ENCODE data around the gene PTPRT.

Gene PTPRT

DNA sequence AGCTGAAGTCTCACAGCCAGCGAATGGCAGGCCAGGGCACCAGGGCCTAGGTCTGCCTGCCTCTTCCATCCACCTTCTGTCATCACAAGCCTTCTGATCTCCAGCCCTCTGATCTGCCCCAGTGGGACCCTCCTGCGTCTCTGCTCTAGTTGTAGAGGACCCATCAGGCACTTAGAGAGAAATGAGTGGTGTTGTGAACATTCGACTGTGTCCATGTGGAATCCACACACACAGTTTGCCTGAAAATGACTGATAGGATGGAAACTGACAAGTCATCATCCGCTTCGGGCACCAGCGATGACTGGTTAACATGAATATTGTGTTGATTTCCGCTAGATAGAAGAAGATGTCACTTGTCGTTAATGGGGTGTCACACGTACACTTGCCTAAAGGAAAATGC, 221.0 kb downstream of the PTPRT start:
- H3K27me3 ChIP-seq (ENCODE audit: control insufficient read depth in 5 of 5, insufficient read depth in 4 of 5, low read length in 5 of 5) = no peaks in the 10 kb centered on the region
- H3K9ac ChIP-seq (ENCODE audit: low read length in 5 of 5) = no peak overlapping the region
- no peaks in the 10 kb centered on the region for H3K36me3 ChIP-seq (ENCODE audit: control insufficient read depth in 5 of 5, insufficient read depth in 5 of 5, low read length in 5 of 5)
- H3K4me1 ChIP-seq (ENCODE audit: control insufficient read depth in 5 of 5, insufficient read depth in 5 of 5, low read length in 5 of 5) = no peaks in the 10 kb centered on the region
- H3K27ac ChIP-seq (ENCODE audit: low read depth, low read length) = no peak overlapping the region
- peaks cover 0 to 2% (median 0%) of the 10 kb centered on the region in 5 donors for H3K9me3 ChIP-seq (ENCODE audit: control insufficient read depth in 5 of 5, low read length in 5 of 5)
- H3K4me3 ChIP-seq (ENCODE audit: low read depth in 1 of 5, low read length in 5 of 5) = no peak overlapping the region

DNA sequence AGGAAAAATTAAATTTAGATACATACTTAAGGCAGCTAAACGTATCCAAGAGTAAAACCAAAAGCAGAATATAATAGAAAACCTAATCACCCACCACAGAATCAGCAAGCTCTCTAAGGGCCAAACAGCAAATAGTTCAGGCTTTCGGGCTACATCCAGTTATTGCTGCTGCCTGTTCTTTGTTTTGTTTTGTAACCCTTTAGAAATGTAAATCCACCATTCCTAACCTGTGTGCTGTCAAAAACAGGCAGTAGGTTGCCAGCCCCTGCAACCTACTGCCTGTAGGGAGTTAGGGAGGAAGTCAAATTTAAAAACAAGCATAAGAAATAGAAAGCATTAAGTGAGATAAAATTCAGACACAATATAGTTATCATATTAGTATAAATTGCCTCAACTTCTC, 225.9 kb downstream of the PTPRT start:
- no peaks in the 10 kb centered on the region for H3K27me3 ChIP-seq (ENCODE audit: control insufficient read depth in 5 of 5, insufficient read depth in 4 of 5, low read length in 5 of 5)
- no peak overlapping the region for H3K27ac ChIP-seq (ENCODE audit: low read depth, low read length)
- no peaks in the 10 kb centered on the region for H3K4me1 ChIP-seq (ENCODE audit: control insufficient read depth in 5 of 5, insufficient read depth in 5 of 5, low read length in 5 of 5)
- no peaks in the 10 kb centered on the region for H3K36me3 ChIP-seq (ENCODE audit: control insufficient read depth in 5 of 5, insufficient read depth in 5 of 5, low read length in 5 of 5)
- peaks cover 0 to 2% (median 0%) of the 10 kb centered on the region in 5 donors for H3K9me3 ChIP-seq (ENCODE audit: control insufficient read depth in 5 of 5, low read length in 5 of 5)
- no peak overlapping the region for H3K9ac ChIP-seq (ENCODE audit: low read length in 5 of 5)
- H3K4me3 ChIP-seq (ENCODE audit: low read depth in 1 of 5, low read length in 5 of 5) = no peak overlapping the region

GRCh38 chr20:42961771-42962170, 227.9 kb downstream of the PTPRT start:
- Histone ChIP-seq H3K4me3 (ENCODE audit: low read depth in 1 of 5, low read length in 5 of 5) (no peak overlapping the region), H3K4me1 (ENCODE audit: control insufficient read depth in 5 of 5, insufficient read depth in 5 of 5, low read length in 5 of 5) (no peaks in the 10 kb centered on the region), H3K9ac (ENCODE audit: low read length in 5 of 5) (no peak overlapping the region), H3K9me3 (ENCODE audit: control insufficient read depth in 5 of 5, low read length in 5 of 5) (peaks cover 0 to 2% (median 0%) of the 10 kb centered on the region in 5 donors), H3K27me3 (ENCODE audit: control insufficient read depth in 5 of 5, insufficient read depth in 4 of 5, low read length in 5 of 5) (no peaks in the 10 kb centered on the region), H3K27ac (ENCODE audit: low read depth, low read length) (no peak overlapping the region), H3K36me3 (ENCODE audit: control insufficient read depth in 5 of 5, insufficient read depth in 5 of 5, low read length in 5 of 5) (no peaks in the 10 kb centered on the region)

DNA sequence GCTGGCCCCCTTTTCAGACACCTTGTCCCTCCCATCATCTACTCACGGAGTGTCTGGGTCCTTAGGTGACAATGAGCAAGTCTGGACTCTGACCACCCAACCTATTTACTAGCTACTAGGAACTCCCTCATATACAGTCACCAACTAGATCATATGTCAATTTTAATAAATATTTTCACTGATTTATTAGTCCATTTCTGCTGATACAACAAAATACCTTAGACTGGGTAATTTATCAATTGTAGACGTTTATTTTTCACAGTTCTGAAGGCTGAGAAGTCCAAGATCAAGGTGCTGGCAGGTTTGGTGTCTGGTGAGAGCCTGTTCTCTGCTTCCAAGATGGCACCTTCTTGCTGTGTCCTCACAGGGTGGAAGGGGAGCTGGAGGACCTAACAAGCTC, 229.7 kb downstream of the PTPRT start:
- no peak overlapping the region for H3K9ac ChIP-seq (ENCODE audit: low read length in 5 of 5)
- H3K4me1 ChIP-seq (ENCODE audit: control insufficient read depth in 5 of 5, insufficient read depth in 5 of 5, low read length in 5 of 5) = no peaks in the 10 kb centered on the region
- H3K27ac ChIP-seq (ENCODE audit: low read depth, low read length) = no peak overlapping the region
- H3K27me3 ChIP-seq (ENCODE audit: control insufficient read depth in 5 of 5, insufficient read depth in 4 of 5, low read length in 5 of 5) = no peaks in the 10 kb centered on the region
- H3K9me3 ChIP-seq (ENCODE audit: control insufficient read depth in 5 of 5, low read length in 5 of 5) = peaks cover 0 to 4% (median 0%) of the 10 kb centered on the region in 5 donors
- no peak overlapping the region for H3K4me3 ChIP-seq (ENCODE audit: low read depth in 1 of 5, low read length in 5 of 5)
- H3K36me3 ChIP-seq (ENCODE audit: control insufficient read depth in 5 of 5, insufficient read depth in 5 of 5, low read length in 5 of 5) = no peaks in the 10 kb centered on the region

DNA sequence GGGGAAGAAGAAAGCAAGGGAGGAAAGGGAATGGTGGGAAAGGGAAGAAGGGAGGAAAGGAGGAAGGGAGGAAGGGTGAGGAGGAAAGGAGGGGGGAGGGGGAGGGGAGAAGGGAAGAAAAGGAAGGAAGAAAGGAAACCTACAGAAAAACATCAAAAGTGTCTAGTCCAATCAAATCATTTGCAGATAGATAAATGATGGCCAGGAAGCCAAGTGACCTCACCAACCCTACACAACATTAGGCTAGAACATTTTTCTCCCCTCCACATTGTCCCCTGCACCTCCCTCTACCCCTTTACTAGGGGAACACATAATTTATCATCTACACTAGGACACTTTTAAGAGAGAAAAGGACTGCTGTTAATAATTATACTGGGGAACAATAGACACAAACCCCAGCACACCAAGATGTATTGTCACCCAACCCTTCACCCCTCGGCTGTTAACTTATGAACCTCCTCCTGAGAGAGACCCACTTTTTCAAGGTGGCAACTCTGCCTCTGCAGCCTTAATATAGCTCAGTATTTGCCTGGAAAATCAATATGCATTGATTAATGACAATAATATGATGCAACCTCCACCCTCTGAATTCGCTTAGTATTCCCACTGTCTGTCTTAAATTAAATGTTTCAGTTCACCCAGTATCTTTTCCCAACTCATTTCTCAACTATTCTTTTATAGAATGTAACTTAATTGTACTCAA, 231.2 kb downstream of the PTPRT start:
- no peak overlapping the region for H3K4me3 ChIP-seq (ENCODE audit: low read depth in 1 of 5, low read length in 5 of 5)
- no peaks in the 10 kb centered on the region for H3K36me3 ChIP-seq (ENCODE audit: control insufficient read depth in 5 of 5, insufficient read depth in 5 of 5, low read length in 5 of 5)
- peaks cover 0 to 4% (median 0%) of the 10 kb centered on the region in 5 donors for H3K9me3 ChIP-seq (ENCODE audit: control insufficient read depth in 5 of 5, low read length in 5 of 5)
- no peaks in the 10 kb centered on the region for H3K4me1 ChIP-seq (ENCODE audit: control insufficient read depth in 5 of 5, insufficient read depth in 5 of 5, low read length in 5 of 5)
- H3K9ac ChIP-seq (ENCODE audit: low read length in 5 of 5) = no peak overlapping the region
- no peaks in the 10 kb centered on the region for H3K27me3 ChIP-seq (ENCODE audit: control insufficient read depth in 5 of 5, insufficient read depth in 4 of 5, low read length in 5 of 5)
- H3K27ac ChIP-seq (ENCODE audit: low read depth, low read length) = no peak overlapping the region

- no peak overlapping the region for H3K9ac ChIP-seq (ENCODE audit: low read length in 5 of 5)
Measured at GRCh38 chr20:42957704-42958095, 232.0 kb downstream of the PTPRT start.

DNA sequence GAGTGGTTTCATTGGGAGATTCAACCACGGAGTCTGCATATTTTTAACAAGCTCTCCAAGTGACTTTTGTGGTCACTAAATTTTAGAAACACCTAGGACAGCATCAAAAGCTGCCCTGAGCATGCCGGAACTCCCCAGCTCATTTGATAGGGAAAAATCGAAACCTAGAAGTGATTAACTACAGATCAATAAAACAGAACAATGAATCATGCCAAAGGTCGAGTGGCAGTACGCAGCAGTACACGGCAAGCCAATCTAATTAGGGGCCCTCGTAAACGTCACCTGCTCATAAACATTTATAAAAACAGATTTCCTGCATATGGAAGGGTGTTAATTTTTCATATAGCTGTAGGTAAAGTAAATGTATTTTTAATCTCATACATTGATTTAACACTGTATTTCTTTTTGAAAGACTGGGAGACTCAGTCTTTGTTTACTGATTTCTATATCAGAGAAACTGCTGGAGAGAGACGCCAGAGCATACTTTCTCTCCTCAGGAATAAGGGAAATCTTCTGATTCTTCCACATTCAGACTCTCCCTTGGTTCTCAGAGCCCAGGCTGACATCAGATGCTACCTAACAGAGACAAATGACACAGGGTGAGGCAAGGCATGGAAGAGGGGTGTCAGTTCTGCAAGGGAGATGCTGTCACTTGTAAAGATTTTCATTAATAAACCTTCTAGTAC, 232.5 kb downstream of the PTPRT start:
- Histone ChIP-seq H3K9ac (ENCODE audit: low read length in 5 of 5) (no peak overlapping the region), H3K9me3 (ENCODE audit: control insufficient read depth in 5 of 5, low read length in 5 of 5) (peaks cover 0 to 4% (median 0%) of the 10 kb centered on the region in 5 donors), H3K4me1 (ENCODE audit: control insufficient read depth in 5 of 5, insufficient read depth in 5 of 5, low read length in 5 of 5) (no peaks in the 10 kb centered on the region), H3K27me3 (ENCODE audit: control insufficient read depth in 5 of 5, insufficient read depth in 4 of 5, low read length in 5 of 5) (peaks cover 0 to under 1% (median 0%) of the 10 kb centered on the region in 5 donors), H3K36me3 (ENCODE audit: control insufficient read depth in 5 of 5, insufficient read depth in 5 of 5, low read length in 5 of 5) (no peaks in the 10 kb centered on the region), H3K4me3 (ENCODE audit: low read depth in 1 of 5, low read length in 5 of 5) (no peak overlapping the region), H3K27ac (ENCODE audit: low read depth, low read length) (no peak overlapping the region)

More at GRCh38 chr20:42957704-42958095, 232.0 kb downstream of the PTPRT start:
- peaks cover 0 to 4% (median 0%) of the 10 kb centered on the region in 5 donors for H3K9me3 ChIP-seq (ENCODE audit: control insufficient read depth in 5 of 5, low read length in 5 of 5)
- no peak overlapping the region for H3K27ac ChIP-seq (ENCODE audit: low read depth, low read length)
- H3K4me3 ChIP-seq (ENCODE audit: low read depth in 1 of 5, low read length in 5 of 5) = no peak overlapping the region
- H3K36me3 ChIP-seq (ENCODE audit: control insufficient read depth in 5 of 5, insufficient read depth in 5 of 5, low read length in 5 of 5) = no peaks in the 10 kb centered on the region
- H3K27me3 ChIP-seq (ENCODE audit: control insufficient read depth in 5 of 5, insufficient read depth in 4 of 5, low read length in 5 of 5) = no peaks in the 10 kb centered on the region
- no peaks in the 10 kb centered on the region for H3K4me1 ChIP-seq (ENCODE audit: control insufficient read depth in 5 of 5, insufficient read depth in 5 of 5, low read length in 5 of 5)

GRCh38 chr20:42955713-42956112, 234.0 kb downstream of the PTPRT start:
- Histone ChIP-seq H3K36me3 (ENCODE audit: control insufficient read depth in 5 of 5, insufficient read depth in 5 of 5, low read length in 5 of 5) (no peaks in the 10 kb centered on the region), H3K4me1 (ENCODE audit: control insufficient read depth in 5 of 5, insufficient read depth in 5 of 5, low read length in 5 of 5) (no peaks in the 10 kb centered on the region), H3K9ac (ENCODE audit: low read length in 5 of 5) (no peak overlapping the region), H3K27ac (ENCODE audit: low read depth, low read length) (no peak overlapping the region), H3K27me3 (ENCODE audit: control insufficient read depth in 5 of 5, insufficient read depth in 4 of 5, low read length in 5 of 5) (peaks cover 0 to 3% (median 0%) of the 10 kb centered on the region in 5 donors), H3K9me3 (ENCODE audit: control insufficient read depth in 5 of 5, low read length in 5 of 5) (peaks cover 0 to 4% (median 0%) of the 10 kb centered on the region in 5 donors), H3K4me3 (ENCODE audit: low read depth in 1 of 5, low read length in 5 of 5) (no peak overlapping the region)

- Histone ChIP-seq H3K4me1 (ENCODE audit: control insufficient read depth in 5 of 5, insufficient read depth in 5 of 5, low read length in 5 of 5) (no peaks in the 10 kb centered on the region), H3K27ac (ENCODE audit: low read depth, low read length) (no peak overlapping the region), H3K4me3 (ENCODE audit: low read depth in 1 of 5, low read length in 5 of 5) (no peak overlapping the region), H3K27me3 (ENCODE audit: control insufficient read depth in 5 of 5, insufficient read depth in 4 of 5, low read length in 5 of 5) (peaks cover 0 to 3% (median 0%) of the 10 kb centered on the region in 5 donors), H3K36me3 (ENCODE audit: control insufficient read depth in 5 of 5, insufficient read depth in 5 of 5, low read length in 5 of 5) (no peaks in the 10 kb centered on the region), H3K9me3 (ENCODE audit: control insufficient read depth in 5 of 5, low read length in 5 of 5) (peaks cover 0 to 4% (median 0%) of the 10 kb centered on the region in 5 donors), H3K9ac (ENCODE audit: low read length in 5 of 5) (no peak overlapping the region)
Measured at GRCh38 chr20:42954951-42955350, 234.8 kb downstream of the PTPRT start.

- no peak overlapping the region for H3K4me3 ChIP-seq (ENCODE audit: low read depth in 1 of 5, low read length in 5 of 5)
- H3K4me1 ChIP-seq (ENCODE audit: control insufficient read depth in 5 of 5, insufficient read depth in 5 of 5, low read length in 5 of 5) = no peaks in the 10 kb centered on the region
- H3K27ac ChIP-seq (ENCODE audit: low read depth, low read length) = no peak overlapping the region
- peaks cover 0 to 4% (median 0%) of the 10 kb centered on the region in 5 donors for H3K27me3 ChIP-seq (ENCODE audit: control insufficient read depth in 5 of 5, insufficient read depth in 4 of 5, low read length in 5 of 5)
- no peaks in the 10 kb centered on the region for H3K36me3 ChIP-seq (ENCODE audit: control insufficient read depth in 5 of 5, insufficient read depth in 5 of 5, low read length in 5 of 5)
- H3K9ac ChIP-seq (ENCODE audit: low read length in 5 of 5) = no peak overlapping the region
- peaks cover 0 to 15% (median 12%) of the 10 kb centered on the region in 5 donors for H3K9me3 ChIP-seq (ENCODE audit: control insufficient read depth in 5 of 5, low read length in 5 of 5)
Measured at GRCh38 chr20:42949950-42950349, 239.8 kb downstream of the PTPRT start.
